H9 (cell line): ENCODE measurements around the gene PEX10. TPM values are rescaled to one million over a fixed set of nuclear protein-coding genes. Genes with fewer than 3 reads are reported as not detected.

Source experiments
- DNase-seq: peaks from one replicate; pipeline ENCODE4 v3.0.0-alpha.2; 2017
- H2AFZ ChIP-seq: one replicate; pipeline ENCODE4 v1.6.1; 2013; ENCODE audit warnings: mild to moderate bottlenecking, low read length, control low read depth, moderate library complexity
- H2AK5ac ChIP-seq: 2 replicates; pipeline ENCODE4 v1.6.1; 2013; ENCODE audit warnings: low read length, control low read depth, mixed read lengths; ENCODE audit not compliant: insufficient read length
- H2BK120ac ChIP-seq: one replicate; pipeline ENCODE4 v1.6.1; 2013; ENCODE audit warnings: low read depth, mild to moderate bottlenecking, low read length, control low read depth, inconsistent platforms; ENCODE audit not compliant: poor library complexity, severe bottlenecking
- H2BK12ac ChIP-seq: 2 replicates; pipeline ENCODE4 v1.6.1; 2013; ENCODE audit warnings: low read length, control low read depth, mixed read lengths, low read depth; ENCODE audit not compliant: insufficient read length
- H2BK15ac ChIP-seq: 2 replicates; pipeline ENCODE4 v1.6.1; 2013; ENCODE audit warnings: low read depth, low read length, control low read depth
- H2BK20ac ChIP-seq: one replicate; pipeline ENCODE4 v1.6.1; 2013; ENCODE audit warnings: low read depth, mild to moderate bottlenecking, low read length, control low read depth, inconsistent platforms; ENCODE audit not compliant: poor library complexity, severe bottlenecking
- H2BK5ac ChIP-seq: 2 replicates; pipeline ENCODE4 v1.6.1; 2013; ENCODE audit warnings: low read length, control low read depth, mixed read lengths; ENCODE audit not compliant: insufficient read length
- H3K14ac ChIP-seq: 2 replicates; pipeline ENCODE4 v1.6.1; 2013; ENCODE audit warnings: low read length, control low read depth; ENCODE audit not compliant: insufficient read depth
- H3K18ac ChIP-seq: 2 replicates; pipeline ENCODE4 v1.6.1; 2013; ENCODE audit warnings: low read depth, mild to moderate bottlenecking, mixed read lengths, low read length, control low read depth; ENCODE audit not compliant: insufficient read length
- H3K23ac ChIP-seq: 2 replicates; pipeline ENCODE4 v1.6.1; 2013; ENCODE audit warnings: low read length, control low read depth, mixed read lengths, low read depth; ENCODE audit not compliant: insufficient read length
- H3K23me2 ChIP-seq: 2 replicates; pipeline ENCODE4 v1.6.1; 2013; ENCODE audit warnings: low read depth, mild to moderate bottlenecking, mixed read lengths, low read length, control low read depth; ENCODE audit not compliant: insufficient read length, poor library complexity, severe bottlenecking
- H3K27ac ChIP-seq: 2 replicates; pipeline ENCODE4 v1.5.1; 2013; ENCODE audit warnings: low read length, control low read depth, mixed read lengths, low read depth; ENCODE audit not compliant: insufficient read length
- H3K27me3 ChIP-seq: 2 replicates; pipeline ENCODE4 v1.6.1; 2013; ENCODE audit warnings: low read length, control low read depth, inconsistent platforms; ENCODE audit not compliant: insufficient read depth
- H3K4ac ChIP-seq: 2 replicates; pipeline ENCODE4 v1.6.1; 2013; ENCODE audit warnings: low read depth, mild to moderate bottlenecking, control low read depth, inconsistent platforms, low read length, moderate library complexity
- H3K4me1 ChIP-seq: 2 replicates; pipeline ENCODE4 v1.6.1; 2013; ENCODE audit warnings: low read length, control low read depth, inconsistent platforms; ENCODE audit not compliant: insufficient read depth
- H3K4me2 ChIP-seq: 2 replicates; pipeline ENCODE4 v1.6.1; 2013; ENCODE audit warnings: low read length, control low read depth, mixed read lengths; ENCODE audit not compliant: insufficient read length, insufficient read depth
- H3K56ac ChIP-seq: 2 replicates; pipeline ENCODE4 v1.6.1; 2013; ENCODE audit warnings: low read depth, mild to moderate bottlenecking, mixed read lengths, low read length, control low read depth; ENCODE audit not compliant: insufficient read length
- H3K79me1 ChIP-seq: 2 replicates; pipeline ENCODE4 v1.6.1; 2013; ENCODE audit warnings: low read depth, mild to moderate bottlenecking, moderate library complexity, low read length, control low read depth, inconsistent platforms; ENCODE audit not compliant: insufficient read depth, poor library complexity, severe bottlenecking
- H3K79me2 ChIP-seq: 2 replicates; pipeline ENCODE4 v1.6.1; 2013; ENCODE audit warnings: low read length, control low read depth, inconsistent platforms; ENCODE audit not compliant: insufficient read depth
- H3K9ac ChIP-seq: 2 replicates; pipeline ENCODE4 v1.6.1; 2013; ENCODE audit warnings: low read length, control low read depth, mixed read lengths; ENCODE audit not compliant: insufficient read length; ENCODE audit errors: extremely low read depth
- H3K9me3 ChIP-seq: one replicate; pipeline ENCODE4 v1.6.1; 2013; ENCODE audit warnings: low read depth, low read length, inconsistent platforms; ENCODE audit not compliant: control insufficient read depth
- H3T11ph ChIP-seq: one replicate; pipeline ENCODE4 v1.6.1; 2013; ENCODE audit warnings: mild to moderate bottlenecking, low read length, control low read depth, inconsistent platforms
- H4K20me1 ChIP-seq: one replicate; pipeline ENCODE4 v1.6.1; 2013; ENCODE audit not compliant: control insufficient read depth, insufficient read length, insufficient read depth
- H4K5ac ChIP-seq: 2 replicates; pipeline ENCODE4 v1.6.1; 2013; ENCODE audit warnings: low read depth, mild to moderate bottlenecking, mixed read lengths, low read length, control low read depth; ENCODE audit not compliant: insufficient read length
- H4K8ac ChIP-seq: replicated peaks from 2 replicates; pipeline ENCODE4 v1.6.1; 2013; ENCODE audit warnings: low read length, control low read depth, mixed read lengths, low read depth; ENCODE audit not compliant: insufficient read length
- H4K91ac ChIP-seq: 2 replicates; pipeline ENCODE4 v1.6.1; 2013; ENCODE audit warnings: low read depth, mild to moderate bottlenecking, moderate library complexity, mixed read lengths, low read length, control low read depth; ENCODE audit not compliant: insufficient read length
- H3K27ac Mint-ChIP-seq, 3 experiments: 2 replicates in 2 of 3; 3 replicates in 1 of 3; pipeline ENCODE4 v1.8.0; 2020 to 2021; ENCODE audit warnings: mixed read lengths in 3 of 3, mild to moderate bottlenecking in 1 of 3, moderate library complexity in 1 of 3
- H3K27me3 Mint-ChIP-seq: 2 replicates; pipeline ENCODE4 v1.8.0; 2021; ENCODE audit warnings: low read depth, mild to moderate bottlenecking, moderate library complexity, mixed read lengths
- H3K36me3 Mint-ChIP-seq, 3 experiments: 2 replicates in 2 of 3; 3 replicates in 1 of 3; pipeline ENCODE4 v1.8.0; 2020 to 2021; ENCODE audit warnings: low read depth in 3 of 3, mixed read lengths in 3 of 3; ENCODE audit not compliant: insufficient read depth in 1 of 3
- H3K4me1 Mint-ChIP-seq, 2 experiments: 2 replicates each; pipeline ENCODE4 v1.8.0; 2020; ENCODE audit warnings: mixed read lengths in 2 of 2
- H3K4me3 Mint-ChIP-seq, 2 experiments: 2 replicates in 1 of 2; 3 replicates in 1 of 2; pipeline ENCODE4 v1.8.0; 2020 to 2021; ENCODE audit warnings: mild to moderate bottlenecking in 2 of 2, mixed read lengths in 2 of 2, moderate library complexity in 1 of 2
- H3K9me3 Mint-ChIP-seq, 2 experiments: 2 replicates in 1 of 2; 3 replicates in 1 of 2; pipeline ENCODE4 v1.8.0; 2020; ENCODE audit warnings: mild to moderate bottlenecking in 2 of 2, mixed read lengths in 2 of 2, moderate library complexity in 1 of 2
- WGBS: extraction: QIAGEN DNeasy Blood & Tissue Kit; methylation state at CpG from one replicate; pipeline ENCODE4 v1.1.7; 2013; ENCODE audit warnings: missing lambda C conversion rate, low lambda C conversion rate, mixed read lengths; ENCODE audit not compliant: insufficient read length; ENCODE audit errors: extremely low coverage; 5-methylcytosine and 5-hydroxymethylcytosine counted together
- total RNA-seq: library from RNA; stranded (reverse); gene quantifications from 2 replicates; pipeline ENCODE4 v1.2.1, GENCODE V29; 2021
- TF ChIP-seq, protein P1 (sequence below): fragments of 200-600 bp; sonication (generic); conservative IDR thresholded peaks from 3 replicates; pipeline ENCODE4 v1.8.0; 2021; ENCODE audit warnings: antibody characterized with exemption, mild to moderate bottlenecking

PEX10 gene
- total RNA-seq, 1 experiment from 2014 or later, result 34.4 TPM

GRCh38 chr1:2358072-2358471, 54.3 kb downstream of the PEX10 start:
- Histone ChIP-seq H3T11ph (no peak overlapping the region), H3K9me3 (no peaks in the 10 kb centered on the region), H4K20me1 (no peaks in the 10 kb centered on the region), H2AK5ac (no peak overlapping the region), H4K8ac (no peak overlapping the region), H2BK12ac (no peak overlapping the region), H2BK5ac (no peak overlapping the region), H2BK15ac (no peak overlapping the region), H3K4me1 (no peaks in the 10 kb centered on the region), H3K56ac (no peak overlapping the region), H2AFZ (no peak overlapping the region), H3K14ac (no peak overlapping the region), H3K27ac (no peak overlapping the region), H3K18ac (no peak overlapping the region), H3K4ac (no peak overlapping the region), H2BK20ac (no peak overlapping the region), H3K79me1 (no peaks in the 10 kb centered on the region), H4K5ac (no peak overlapping the region), H3K4me2 (no peak overlapping the region), H3K23me2 (no peaks in the 10 kb centered on the region), H3K79me2 (no peaks in the 10 kb centered on the region), H4K91ac (no peak overlapping the region), H2BK120ac (no peak overlapping the region), H3K9ac (no peak overlapping the region), H3K27me3 (no peaks in the 10 kb centered on the region), H3K23ac (no peak overlapping the region)
- TF ChIP-seq, protein P1, sequence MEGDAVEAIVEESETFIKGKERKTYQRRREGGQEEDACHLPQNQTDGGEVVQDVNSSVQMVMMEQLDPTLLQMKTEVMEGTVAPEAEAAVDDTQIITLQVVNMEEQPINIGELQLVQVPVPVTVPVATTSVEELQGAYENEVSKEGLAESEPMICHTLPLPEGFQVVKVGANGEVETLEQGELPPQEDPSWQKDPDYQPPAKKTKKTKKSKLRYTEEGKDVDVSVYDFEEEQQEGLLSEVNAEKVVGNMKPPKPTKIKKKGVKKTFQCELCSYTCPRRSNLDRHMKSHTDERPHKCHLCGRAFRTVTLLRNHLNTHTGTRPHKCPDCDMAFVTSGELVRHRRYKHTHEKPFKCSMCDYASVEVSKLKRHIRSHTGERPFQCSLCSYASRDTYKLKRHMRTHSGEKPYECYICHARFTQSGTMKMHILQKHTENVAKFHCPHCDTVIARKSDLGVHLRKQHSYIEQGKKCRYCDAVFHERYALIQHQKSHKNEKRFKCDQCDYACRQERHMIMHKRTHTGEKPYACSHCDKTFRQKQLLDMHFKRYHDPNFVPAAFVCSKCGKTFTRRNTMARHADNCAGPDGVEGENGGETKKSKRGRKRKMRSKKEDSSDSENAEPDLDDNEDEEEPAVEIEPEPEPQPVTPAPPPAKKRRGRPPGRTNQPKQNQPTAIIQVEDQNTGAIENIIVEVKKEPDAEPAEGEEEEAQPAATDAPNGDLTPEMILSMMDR, result no peak
- peaks cover under 1 to 4% of the 10 kb centered on the region in 2 experiments; a peak in 3 of 5 replicates for H3K9me3 Mint-ChIP-seq
- H3K27me3 Mint-ChIP-seq, result peaks cover 1% of the 10 kb centered on the region
- H3K27ac Mint-ChIP-seq, result peak overlapping the region; percentile 8 to 65 (median 30); a peak in 3 of 7 replicates
- H3K4me3 Mint-ChIP-seq, result no peak overlapping the region
- H3K4me1 Mint-ChIP-seq, result no peaks in the 10 kb centered on the region
- no peak for DNase-seq
- peaks cover 0 to 3% (median 0%) of the 10 kb centered on the region in 3 experiments; a peak in 2 of 7 replicates for H3K36me3 Mint-ChIP-seq
- no CpG with 5 or more reads among the region's 13 CpGs for WGBS
